GM19468 (cell line): ENCODE measurements around the gene MFAP3L.
A peak's percentile ranks its signal among the peaks of the same experiment; 100 is the strongest.
"Not testable (repeated sequence)": the region's sequence is repeated elsewhere in the genome, so short reads cannot be mapped to it uniquely, and the experiment has no call there.

Source experiments
- ATAC-seq: cut with Tn5 transposase; IDR thresholded peaks from one replicate; pipeline ENCODE4 v1.9.1; 2021; ENCODE audit warnings: mild to moderate bottlenecking, moderate library complexity, moderate number of reproducible peaks; ENCODE audit not compliant: unreplicated experiment; ENCODE audit errors: extremely low read depth

The MFAP3L gene

DNA sequence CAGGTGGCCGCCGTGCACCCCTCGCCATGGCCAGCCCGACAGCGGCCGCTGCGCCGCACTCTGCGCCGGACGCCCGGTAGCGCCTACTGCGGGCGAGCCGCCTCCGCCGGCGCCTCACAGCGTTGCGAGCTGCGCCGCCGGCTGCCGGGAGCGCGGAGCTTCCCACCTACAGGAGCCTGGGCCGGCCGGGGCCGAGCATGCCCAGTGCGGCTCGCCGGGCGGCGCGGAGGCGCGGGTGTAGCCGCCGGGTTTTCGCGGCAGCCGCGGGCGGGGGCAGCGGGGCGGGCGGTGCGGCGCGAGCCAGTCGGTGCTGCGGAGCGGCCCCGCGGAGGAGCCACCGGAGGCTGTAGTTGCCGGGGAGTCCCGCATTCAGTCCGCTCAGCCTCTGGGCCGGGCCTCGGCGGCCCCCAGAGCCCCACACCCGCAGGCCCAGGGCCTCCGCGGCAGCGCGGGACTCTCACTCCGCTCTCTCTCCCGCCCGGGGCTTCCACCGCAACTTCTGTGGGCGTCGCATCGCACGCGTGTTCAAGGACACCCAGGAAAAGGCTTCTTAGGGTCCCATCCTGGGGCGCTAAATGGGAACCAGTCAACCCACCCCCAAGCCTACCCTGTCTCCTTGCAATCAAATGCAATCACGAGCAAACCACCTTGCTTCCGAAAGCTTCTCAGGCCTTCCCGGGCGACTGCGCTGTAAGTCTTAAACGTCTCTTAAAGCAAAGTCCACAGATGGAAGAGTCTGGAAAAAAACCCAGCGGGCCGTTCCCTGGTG is at the start of gene MFAP3L:
MFAP3L (minus strand) TSS at position 143 of the 769 bp plus-strand sequence. CDS start 20,518 bp downstream, outside the sequence.
- peak; percentile 87 for ATAC-seq

DNA sequence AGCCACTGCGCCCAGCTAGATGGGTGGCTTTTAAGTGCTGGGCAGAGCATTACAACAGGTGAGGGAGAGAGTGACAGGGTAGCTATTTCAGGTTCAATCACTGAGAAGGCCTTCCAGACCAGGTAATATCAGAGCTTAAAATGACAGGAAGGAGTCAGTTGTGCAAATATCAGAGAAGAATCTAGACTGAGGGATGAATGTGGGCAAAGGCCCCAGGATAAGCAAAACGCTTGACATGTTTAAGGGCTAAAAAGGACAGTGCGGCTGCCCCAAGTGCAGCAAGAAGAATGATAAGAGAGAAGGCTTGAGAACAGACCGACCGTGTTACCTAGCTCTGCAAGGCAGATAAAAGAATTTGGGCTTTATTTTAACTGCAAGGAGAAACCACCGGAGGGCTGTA is 45.0 kb upstream of the MFAP3L start:
- no peak for ATAC-seq

DNA sequence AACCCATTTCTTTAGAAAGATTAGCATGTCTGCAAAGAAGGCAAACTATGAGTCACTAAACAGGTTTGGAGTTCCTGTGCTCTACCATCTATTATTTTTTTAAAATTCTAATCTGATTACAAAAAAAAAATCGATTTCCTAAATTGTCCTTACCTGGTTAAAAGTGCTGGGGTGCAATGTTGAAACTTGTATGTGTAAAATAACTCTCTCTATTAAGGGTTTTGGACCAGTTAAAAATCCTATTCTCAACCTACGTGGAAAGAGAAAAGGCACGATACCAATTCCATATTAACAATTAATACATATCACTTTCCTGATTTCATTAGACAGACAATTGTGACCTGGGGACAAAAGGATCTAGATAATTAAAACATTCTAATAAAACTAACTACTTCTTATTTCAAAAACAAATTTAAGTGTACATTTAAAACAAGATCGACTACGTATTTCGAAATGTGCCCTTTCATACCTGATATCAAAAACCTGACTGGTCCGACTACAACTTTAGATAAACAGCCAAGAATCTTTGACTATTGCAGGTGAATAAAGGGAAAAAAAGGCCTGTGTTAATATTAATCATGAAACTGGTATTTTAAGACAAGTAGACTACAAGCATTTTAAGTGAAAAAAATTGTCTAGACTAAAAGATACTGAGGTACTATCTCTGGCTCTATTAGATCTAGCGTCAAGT is 42.4 kb upstream of the MFAP3L start:
- no peak for ATAC-seq

DNA sequence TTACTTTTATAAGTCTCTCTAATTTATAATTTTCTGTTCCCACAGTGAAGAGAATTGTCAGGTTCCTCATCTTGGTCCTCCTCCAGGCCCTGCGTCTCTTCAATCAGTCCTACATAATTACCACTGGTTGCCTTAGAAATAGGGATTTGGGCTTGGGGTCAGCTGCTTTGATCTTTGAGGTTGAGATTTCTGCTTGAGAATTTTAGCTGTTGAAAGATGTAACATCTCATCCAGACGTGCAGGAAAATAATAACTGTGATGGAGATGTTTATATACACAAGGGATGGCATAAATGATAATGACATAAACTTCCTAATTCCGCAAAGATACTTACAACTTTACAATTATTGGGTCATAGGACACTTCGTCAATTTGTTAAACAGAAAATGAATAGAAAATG is 33.2 kb upstream of the MFAP3L start:
- no peak for ATAC-seq

DNA sequence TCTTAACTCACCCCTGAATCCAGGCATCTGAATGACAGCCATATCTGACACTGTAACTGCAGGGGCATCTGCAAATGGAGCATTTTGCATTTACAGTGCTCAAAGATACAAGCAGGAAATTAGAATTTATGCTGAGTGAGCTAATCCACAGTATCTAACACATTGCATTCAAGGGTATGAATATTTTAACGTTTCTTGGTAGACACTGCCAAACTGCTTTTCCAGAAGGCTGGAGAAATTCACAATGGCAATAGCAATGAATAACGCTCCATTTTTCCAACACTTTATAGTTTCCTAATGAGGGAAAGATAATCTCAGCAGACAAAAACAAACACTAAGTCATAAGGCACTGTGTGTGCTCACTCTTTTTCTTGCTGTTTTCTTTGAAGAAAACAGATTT is 32.6 kb upstream of the MFAP3L start:
- ATAC-seq = no peak

DNA sequence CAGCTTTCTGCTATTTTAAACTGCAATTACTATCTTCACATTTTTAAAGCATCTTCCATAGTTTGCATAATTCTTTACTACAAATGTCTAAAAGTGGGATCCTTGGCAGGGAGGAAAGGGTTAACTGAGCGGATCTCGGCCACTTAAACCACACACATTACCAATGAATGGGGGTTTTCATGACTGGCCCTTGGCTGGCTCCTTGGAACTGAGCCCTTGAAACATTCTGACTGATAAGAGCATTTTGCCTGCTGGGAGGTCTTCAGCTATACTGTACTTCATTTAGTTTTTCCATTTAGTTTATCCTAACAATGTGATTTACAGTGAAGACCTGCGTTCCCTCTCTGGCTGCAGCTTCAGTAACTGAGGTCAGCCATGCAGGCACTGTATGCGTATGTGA is 31.7 kb upstream of the MFAP3L start:
- no peak for ATAC-seq

DNA sequence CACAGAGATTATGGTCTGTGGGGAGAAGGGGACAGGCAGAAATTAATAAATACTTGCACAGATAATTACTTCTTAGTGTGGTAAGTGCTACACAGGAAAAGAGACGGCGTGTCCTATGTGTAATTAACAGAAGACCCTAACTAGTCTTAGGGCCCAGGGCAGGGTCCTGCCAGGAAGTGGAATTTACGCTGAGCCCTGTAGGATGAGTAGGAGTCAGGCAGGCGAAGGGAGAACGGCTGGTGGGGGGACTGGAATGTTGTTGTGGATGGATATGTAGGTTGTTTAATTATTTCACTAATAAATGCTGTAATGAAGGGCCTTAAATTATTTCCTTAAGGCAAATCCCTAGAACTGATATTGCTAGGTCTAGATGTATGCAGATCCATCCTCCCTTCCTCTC is 26.7 kb upstream of the MFAP3L start:
- no peak for ATAC-seq

DNA sequence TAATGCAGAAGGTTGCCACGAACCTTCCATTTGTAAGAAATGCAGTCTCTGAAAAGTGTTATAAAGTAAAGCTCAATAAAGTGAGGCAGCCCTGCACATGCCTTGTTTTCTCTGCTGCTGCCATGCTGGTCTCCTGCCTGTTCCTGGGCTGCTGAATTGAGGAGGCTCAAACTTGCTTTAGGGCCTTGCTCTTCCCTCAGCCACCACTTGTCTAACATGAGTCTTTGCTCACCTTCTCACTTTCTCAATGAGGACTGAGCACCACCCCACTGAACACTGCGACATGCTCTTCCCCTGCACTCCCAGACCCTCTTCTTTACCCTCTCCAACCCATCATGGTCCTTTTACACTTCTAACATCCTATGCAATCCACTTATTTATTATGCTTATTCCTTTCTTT is 25.2 kb upstream of the MFAP3L start:
- no peak for ATAC-seq

DNA sequence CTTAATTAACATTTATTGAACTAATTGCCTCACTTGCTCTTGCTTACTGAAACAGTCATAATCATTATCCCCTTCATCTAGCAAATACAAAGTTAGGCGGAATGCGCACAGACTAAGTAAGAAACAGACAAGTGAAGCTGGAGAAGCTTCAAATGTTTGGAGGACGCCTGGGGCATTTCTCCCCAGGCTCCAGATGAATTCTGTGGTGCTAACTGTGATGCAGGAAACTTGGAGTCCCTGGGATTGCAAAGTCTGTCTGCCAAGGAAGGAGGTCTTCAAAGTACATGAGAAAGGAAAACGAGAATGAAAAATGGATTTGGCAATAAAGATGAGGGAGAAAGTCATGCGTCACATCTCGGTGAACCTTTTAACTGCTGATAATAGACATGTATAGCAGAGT is 23.6 kb upstream of the MFAP3L start:
- ATAC-seq = no peak

DNA sequence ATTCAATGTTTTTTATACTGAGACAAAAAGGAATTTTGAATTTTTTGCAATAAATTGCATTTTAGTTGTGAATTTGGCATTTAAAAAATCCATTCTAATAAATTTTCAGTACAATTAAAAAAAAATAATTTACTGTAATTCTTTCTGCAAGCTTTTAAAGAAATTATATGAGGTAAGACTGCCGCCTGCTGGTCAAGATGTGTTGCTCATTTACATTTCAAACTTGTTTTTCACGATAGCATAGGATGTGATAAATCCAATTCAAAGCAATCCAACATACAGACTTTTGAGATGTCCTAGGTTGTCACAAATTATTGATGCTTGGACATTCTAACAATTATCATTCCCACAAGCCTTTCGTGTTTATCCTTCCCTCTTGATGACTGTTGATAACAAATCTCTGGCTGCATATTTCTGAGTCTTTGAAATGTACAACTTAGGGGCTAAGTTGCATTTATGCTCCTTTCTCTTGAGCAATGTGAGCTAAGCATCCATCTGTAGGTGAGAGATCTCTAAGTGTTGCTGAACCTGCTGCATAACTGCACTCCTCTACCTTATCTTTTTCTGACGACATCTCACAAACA is 21.7 kb upstream of the MFAP3L start:
- ATAC-seq = no peak

DNA sequence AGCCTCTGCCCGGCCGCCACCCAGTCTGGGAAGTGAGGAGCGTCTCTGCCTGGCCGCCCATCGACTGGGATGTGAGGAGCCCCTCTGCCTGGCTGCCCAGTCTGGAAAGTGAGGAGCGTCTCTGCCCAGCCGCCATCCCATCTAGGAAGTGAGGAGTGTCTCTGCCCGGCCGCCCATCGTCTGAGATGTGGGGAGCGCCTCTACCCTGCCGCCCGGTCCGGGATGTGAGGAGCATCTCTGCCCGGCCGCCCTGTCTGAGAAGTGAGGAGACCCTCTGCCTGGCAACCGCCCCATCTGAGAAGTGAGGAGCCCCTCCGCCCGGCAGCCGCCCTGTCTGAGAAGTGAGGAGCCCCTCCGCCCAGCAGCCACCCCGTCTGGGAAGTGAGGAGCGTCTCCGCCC is 20.0 kb upstream of the MFAP3L start:
- not testable (repeated sequence) for ATAC-seq

DNA sequence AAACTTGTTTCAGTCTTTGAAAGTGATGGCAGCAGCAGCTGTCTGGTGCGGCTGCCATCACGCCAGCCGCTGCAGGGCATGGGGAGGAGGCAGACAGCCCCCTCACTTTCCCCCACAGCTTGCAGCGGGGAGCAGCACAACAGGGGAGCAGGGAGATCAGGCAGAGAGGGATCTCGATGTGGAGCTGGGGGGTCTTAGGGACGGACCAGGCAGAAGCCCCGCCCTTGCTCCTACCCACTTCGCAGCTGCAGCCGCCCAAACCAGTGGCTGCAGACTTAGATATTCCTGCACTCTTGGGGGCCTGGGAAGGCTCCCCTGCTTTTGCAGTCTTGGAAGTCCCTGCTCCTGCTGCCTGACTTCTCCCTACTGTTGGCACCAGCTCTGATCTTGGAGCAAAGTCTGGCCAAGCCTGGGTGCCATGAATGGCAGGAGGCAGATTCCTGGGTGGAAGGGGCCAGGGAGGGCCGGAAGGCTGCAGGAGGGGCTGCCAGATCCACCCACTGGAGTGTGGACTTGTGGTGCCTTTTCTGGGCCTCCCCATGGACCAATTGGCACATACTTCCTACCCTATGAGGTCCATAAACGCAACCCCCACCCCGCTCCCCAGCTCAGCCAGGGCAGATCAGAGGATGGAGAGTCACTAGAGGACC is 14.0 kb upstream of the MFAP3L start:
- ATAC-seq = no peak

DNA sequence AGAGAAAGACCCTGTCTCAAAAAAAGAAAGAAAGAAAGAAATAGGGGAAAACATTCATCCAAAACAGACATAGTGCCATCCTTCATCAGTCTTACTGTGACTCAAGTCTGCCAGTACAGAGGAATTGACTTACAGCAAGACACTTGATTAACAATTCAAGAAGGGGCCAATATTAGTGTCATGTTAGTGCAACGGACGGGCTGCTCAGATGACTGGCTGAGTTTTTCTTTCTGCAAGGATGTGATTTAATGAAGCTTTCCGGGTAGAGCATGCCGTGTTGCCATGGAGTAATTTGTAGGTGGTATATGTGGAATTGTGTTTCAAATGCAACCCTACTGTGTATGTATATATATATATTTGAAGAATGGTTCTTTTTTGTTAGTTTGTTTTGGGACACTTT is 12.6 kb upstream of the MFAP3L start:
- no peak for ATAC-seq

DNA sequence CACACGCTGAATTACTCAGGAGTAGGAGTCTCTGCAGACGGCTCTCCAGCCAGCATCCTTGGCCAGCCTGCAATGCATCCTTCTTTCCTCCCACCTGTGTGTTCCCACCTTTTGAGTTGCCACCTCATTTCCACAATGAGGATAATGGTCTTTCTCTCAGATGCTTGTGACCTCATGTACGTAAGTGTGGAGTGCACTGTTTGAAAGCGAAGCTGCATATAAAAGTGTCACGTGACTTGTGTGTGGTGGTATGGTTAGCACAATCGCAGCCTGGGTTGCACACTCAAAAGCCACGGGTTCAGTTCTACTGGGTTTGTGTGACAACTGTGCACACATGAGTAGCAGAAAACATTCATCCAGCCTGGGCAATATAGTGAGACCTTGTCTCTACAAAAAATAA is 12.0 kb upstream of the MFAP3L start:
- no peak for ATAC-seq

DNA sequence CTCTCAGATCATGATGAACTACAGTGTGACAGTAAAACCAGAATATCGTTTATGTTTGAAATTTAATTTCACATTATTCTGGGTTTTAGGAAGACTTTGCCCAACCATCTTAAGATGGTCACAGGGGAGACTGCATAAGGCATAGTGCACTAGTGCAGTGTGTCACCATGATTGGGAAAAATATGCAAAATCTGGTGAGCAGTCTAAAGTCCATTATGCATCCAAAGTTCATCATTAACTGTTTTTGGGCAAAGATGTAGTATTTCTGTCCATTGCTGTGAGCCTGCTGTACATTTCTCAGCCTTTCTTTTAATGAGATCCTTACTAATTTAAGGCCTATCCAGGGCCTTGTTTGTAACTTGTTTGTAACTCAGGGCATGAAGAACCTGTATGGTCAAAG is 11.3 kb upstream of the MFAP3L start:
- ATAC-seq = no peak

DNA sequence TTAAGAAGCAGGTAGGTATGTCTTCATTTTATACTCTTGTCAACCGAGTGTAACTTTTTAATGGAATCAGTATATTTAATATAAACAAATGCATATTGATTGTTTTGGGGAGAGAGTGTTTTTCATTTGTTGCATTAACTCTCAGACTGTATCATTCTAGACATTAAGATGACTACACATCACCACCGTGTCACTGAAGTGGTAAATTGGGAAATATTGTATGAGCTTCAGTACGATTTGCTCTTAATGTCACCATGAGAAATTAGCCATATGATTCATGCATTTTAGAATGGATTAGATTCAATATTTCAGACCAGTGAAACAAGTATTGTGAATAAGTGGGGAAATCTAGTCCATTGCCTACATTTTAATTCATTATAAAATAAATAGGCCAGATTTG is 9.7 kb upstream of the MFAP3L start:
- ATAC-seq = no peak

DNA sequence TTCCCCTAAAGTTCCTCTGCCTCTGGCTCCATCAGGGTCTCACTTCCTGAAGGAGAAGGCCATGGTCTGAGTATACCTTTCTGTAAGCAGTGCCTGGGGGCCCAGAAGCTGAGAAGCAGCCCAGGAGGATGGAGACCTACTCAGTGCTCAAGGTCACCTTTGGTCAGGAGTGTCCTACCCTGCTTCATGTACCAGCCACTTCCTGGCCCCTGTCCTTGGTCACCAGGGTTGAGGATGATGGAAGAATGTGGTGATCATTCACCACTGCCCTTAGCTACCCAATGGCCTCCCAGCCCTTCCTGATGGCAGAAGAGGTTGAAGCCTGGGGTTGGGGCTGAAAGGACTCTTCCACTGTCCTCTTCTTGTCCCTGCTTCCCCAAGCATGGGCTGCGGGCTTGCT is 9.0 kb upstream of the MFAP3L start:
- ATAC-seq = no peak

DNA sequence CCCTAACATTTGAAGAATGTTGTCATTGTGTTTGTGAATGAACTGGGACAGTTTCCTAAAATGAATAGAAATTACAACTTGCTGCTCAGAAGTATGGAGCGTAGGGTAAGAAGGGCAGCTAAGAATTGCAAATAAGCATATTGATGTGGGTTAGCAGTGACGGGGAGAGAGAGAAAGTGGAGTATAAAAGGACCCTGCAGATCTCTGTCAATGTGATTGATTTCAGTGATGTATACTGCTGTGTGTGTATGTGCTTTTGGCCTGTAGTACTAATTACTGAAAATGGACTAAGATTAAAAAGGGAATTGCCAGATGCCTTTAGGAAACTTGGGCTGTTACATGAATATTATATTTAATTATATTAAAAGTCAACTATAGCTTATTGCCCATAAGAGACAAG is 7.8 kb upstream of the MFAP3L start:
- no peak for ATAC-seq

DNA sequence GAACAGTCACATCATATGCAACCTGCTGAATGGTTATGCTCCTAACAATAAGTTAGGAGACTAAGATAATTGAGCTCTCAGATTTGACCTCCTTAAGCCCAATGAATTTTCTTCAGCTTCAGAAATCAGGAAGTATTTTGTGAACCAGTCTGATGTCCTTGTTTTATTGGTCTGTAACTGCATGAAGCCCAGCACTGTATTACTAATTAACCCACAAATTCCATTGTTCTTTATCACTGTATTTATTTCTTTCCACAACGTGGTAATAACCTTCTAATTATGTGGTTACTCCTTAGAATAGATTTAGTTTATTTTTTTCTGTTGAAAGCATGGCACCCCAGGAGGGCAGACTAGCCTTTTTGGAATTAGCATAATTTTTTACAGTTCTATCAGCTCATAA is 3.9 kb upstream of the MFAP3L start:
- ATAC-seq = no peak

DNA sequence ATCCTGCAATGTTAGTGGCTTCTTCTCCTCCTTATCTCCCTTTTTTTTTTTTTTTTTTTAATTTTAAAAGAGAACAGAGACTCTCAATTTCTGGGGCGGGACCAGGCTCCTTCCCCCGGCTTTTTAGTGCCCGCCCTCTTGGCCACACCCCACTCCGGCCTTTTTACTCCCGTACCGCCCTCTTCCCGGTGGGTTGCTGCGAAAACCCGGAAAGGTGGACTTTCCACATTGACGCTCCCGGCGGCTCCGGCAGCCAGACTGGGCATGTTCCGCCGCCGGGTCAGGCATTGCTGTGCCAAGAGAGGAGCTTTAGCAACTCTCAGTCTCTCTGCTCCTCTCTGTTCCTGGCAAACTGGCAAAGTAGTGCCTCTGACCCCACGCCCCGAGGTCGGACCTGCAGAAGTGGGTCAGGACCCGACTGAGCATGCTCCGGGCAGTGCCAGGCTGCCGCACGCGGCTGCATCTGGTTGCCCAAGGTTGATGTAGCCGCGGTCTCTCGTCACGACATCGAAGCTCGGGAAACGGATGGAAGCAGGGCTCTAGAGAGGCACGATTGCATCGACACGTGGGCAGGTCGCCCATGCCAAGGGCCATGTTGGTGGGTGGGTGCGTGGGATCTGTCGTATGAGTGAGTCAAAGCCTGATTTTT is 1.1 kb upstream of the MFAP3L start:
- peak; percentile 41 for ATAC-seq
